Measurements from ENCODE around the gene MPV17. TPM values are rescaled to one million over a fixed set of nuclear protein-coding genes. Genes with fewer than 3 reads are reported as not detected.

MPV17 gene
- polyA plus RNA-seq, 2 of the 4 experiments (the other 2 are of a cell fraction), result 67.7 to 130 TPM

GRCh38 chr2:27264253-27264752 lies 58.6 kb downstream of the MPV17 start:
- 2% methylated on average over 36 of the region's 38 CpGs for WGBS (ENCODE audit: missing lambda C conversion rate)
- POLR2A ChIA-PET, result no interaction called here
- no peaks in the 10 kb centered on the region for H3K9me3 ChIP-seq
- CTCF ChIA-PET, result interaction anchor here (0.6 to 14.1 kb wide), 33 partner anchors 9 to 302 kb away, joined by 3 to 302 read pairs (median 4); partner anchors contain the start of genes CAD, CGREF1, DNAJC5G and MPV17
- DNase-seq (ENCODE audit: low read depth in 1 of 2, low spot score in 1 of 2), result no peak
- FAIRE-seq, result no peak
- peak overlapping the region; percentile 32 to 73; a peak in 4 of 6 replicates for H3K27ac ChIP-seq
- TF ChIP-seq USF2 (IDR thresholded peaks at IDR 0.05) (no peak), BHLHE40 (IDR thresholded peaks at IDR 0.05; ENCODE audit: low read depth, low read length) (peak; percentile 21; the same call in 1 of the 2 replicates), MAX (IDR thresholded peaks at IDR 0.05) (peak; percentile 70), SMC3 (IDR thresholded peaks at IDR 0.05) (no peak), NR3C1 (IDR thresholded peaks at IDR 0.05) (no peak), ZSCAN20 (CRISPR knock-in tag; IDR thresholded peaks at IDR 0.05) (no peak), ZFP36 (IDR thresholded peaks at IDR 0.05; ENCODE audit: borderline replicate concordance, partially characterized antibody) (peak; percentile 81), HDAC2 (IDR thresholded peaks at IDR 0.05) (0 out of 2 replicates have a peak, but pooled peaks have one; percentile 14)
- ATAC-seq, result peak; percentile 27 to 52; a peak in 5 of 6 replicates
- H3K4me1 ChIP-seq, result peaks cover 21% of the 10 kb centered on the region
- peak overlapping the region; percentile 94 for H3K4me2 ChIP-seq
- peak overlapping the region; percentile 75 for H3K4me3 ChIP-seq

- peak in 1 of 2 experiments; percentile 5; a peak in 3 of 6 replicates for ATAC-seq
- no peak for FAIRE-seq
- peak overlapping the region; percentile 75 for H3K4me3 ChIP-seq
- TF ChIP-seq ZFP36 (IDR thresholded peaks at IDR 0.05; ENCODE audit: borderline replicate concordance, partially characterized antibody), result no peak
- no peak for TF ChIP-seq CTCF (IDR thresholded peaks at IDR 0.05)
- no peak for TF ChIP-seq REST (IDR thresholded peaks at IDR 0.05)
- peak; percentile 78 for TF ChIP-seq CBX8 (IDR thresholded peaks at IDR 0.05)
- no peak for TF ChIP-seq EHMT2 (IDR thresholded peaks at IDR 0.05; ENCODE audit: low read depth)
- TF ChIP-seq ELK1 (IDR thresholded peaks at IDR 0.05; ENCODE audit: low read depth, low read length), result no peak
- no peak for TF ChIP-seq CHD4 (IDR thresholded peaks at IDR 0.05; ENCODE audit: borderline replicate concordance)
- no peak for TF ChIP-seq SMC3 (IDR thresholded peaks at IDR 0.05)
- TF ChIP-seq NFE2L2 (conservative IDR thresholded peaks at IDR 0.05; ENCODE audit: low read length), result no peak
- TF ChIP-seq ZSCAN20 (CRISPR knock-in tag; IDR thresholded peaks at IDR 0.05), result no peak
- TF ChIP-seq RAD21 (conservative IDR thresholded peaks at IDR 0.05 in 1 of 2, IDR thresholded peaks at IDR 0.05 in 1 of 2), result no peak
- no peak for TF ChIP-seq NR3C1 (IDR thresholded peaks at IDR 0.05)
- no peak for TF ChIP-seq HOXA7 (CRISPR knock-in tag; IDR thresholded peaks at IDR 0.05)
- TF ChIP-seq HES2 (IDR thresholded peaks at IDR 0.05), result no peak
- TF ChIP-seq MAZ (IDR thresholded peaks at IDR 0.05; ENCODE audit: borderline replicate concordance, low read depth, low read length), result no peak
- TF ChIP-seq E2F6 (IDR thresholded peaks at IDR 0.05; ENCODE audit: borderline replicate concordance, low read depth), result 0 out of 2 replicates have a peak, but pooled peaks have one; percentile 21
- no peak for TF ChIP-seq HMGXB4 (CRISPR knock-in tag; IDR thresholded peaks at IDR 0.05; ENCODE audit: borderline replicate concordance)
These were observed 59.3 kb downstream of the MPV17 start for GRCh38 chr2:27263287-27264252.

More at GRCh38 chr2:27263287-27264252, 59.3 kb downstream of the MPV17 start:
- Histone ChIP-seq H3K9me3 (no peaks in the 10 kb centered on the region), H3K27ac (peak overlapping the region; percentile 28 to 82; a peak in 4 of 6 replicates), H3K4me2 (peak overlapping the region; percentile 94), H3K4me1 (peaks cover 21% of the 10 kb centered on the region)
- CTCF ChIA-PET, result interaction anchor here (0.7 to 14.1 kb wide), 19 partner anchors 8 to 167 kb away, joined by 3 to 302 read pairs (median 5); partner anchors contain the start of genes DNAJC5G, MPV17, TRIM54 and UCN
- DNase-seq (ENCODE audit: low read depth in 1 of 2, low spot score in 1 of 2), result no peak
- POLR2A ChIA-PET, result interaction anchor here (1.1 to 1.4 kb wide), 2 partner anchors 8 to 30 kb away, joined by 4 to 5 read pairs; no protein-coding TSS in a partner anchor
- 3% methylated on average over 46 of the region's 46 CpGs for WGBS (ENCODE audit: missing lambda C conversion rate)
